ENCODE data around the gene ARHGEF28.

Gene ARHGEF28

DNA sequence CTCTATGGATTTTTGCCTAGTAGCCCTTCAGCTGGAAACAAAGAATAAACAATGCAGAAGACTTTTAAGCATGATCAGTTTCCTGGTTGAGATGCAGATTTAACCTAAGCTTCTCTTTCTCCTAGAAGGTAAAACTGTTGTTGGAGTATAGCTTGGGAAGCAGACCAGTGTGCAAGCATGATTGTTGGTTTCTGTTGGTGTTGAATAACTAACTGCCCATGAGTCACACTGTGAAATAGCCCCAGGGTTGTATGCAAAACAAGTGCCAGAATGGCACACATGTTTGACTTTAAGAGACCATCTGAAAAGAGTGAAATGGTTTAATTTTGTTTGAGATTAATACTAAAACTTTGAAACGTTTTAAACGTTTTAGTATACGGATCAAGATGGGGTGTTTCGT is 227.1 kb downstream of the ARHGEF28 start:
- DNase-seq (ENCODE audit: extremely low spot score): no peak
- CTCF ChIA-PET: interaction anchor here (0.7 kb wide), 1 partner anchor 262 kb away, joined by 3 read pairs; no protein-coding TSS in a partner anchor
- TF ChIP-seq, protein P1, sequence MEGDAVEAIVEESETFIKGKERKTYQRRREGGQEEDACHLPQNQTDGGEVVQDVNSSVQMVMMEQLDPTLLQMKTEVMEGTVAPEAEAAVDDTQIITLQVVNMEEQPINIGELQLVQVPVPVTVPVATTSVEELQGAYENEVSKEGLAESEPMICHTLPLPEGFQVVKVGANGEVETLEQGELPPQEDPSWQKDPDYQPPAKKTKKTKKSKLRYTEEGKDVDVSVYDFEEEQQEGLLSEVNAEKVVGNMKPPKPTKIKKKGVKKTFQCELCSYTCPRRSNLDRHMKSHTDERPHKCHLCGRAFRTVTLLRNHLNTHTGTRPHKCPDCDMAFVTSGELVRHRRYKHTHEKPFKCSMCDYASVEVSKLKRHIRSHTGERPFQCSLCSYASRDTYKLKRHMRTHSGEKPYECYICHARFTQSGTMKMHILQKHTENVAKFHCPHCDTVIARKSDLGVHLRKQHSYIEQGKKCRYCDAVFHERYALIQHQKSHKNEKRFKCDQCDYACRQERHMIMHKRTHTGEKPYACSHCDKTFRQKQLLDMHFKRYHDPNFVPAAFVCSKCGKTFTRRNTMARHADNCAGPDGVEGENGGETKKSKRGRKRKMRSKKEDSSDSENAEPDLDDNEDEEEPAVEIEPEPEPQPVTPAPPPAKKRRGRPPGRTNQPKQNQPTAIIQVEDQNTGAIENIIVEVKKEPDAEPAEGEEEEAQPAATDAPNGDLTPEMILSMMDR (IDR thresholded peaks at IDR 0.05; ENCODE audit: control extremely low read depth, extremely low read depth, low read depth, missing control alignments): no peak
- POLR2A ChIA-PET: no interaction called here

DNA sequence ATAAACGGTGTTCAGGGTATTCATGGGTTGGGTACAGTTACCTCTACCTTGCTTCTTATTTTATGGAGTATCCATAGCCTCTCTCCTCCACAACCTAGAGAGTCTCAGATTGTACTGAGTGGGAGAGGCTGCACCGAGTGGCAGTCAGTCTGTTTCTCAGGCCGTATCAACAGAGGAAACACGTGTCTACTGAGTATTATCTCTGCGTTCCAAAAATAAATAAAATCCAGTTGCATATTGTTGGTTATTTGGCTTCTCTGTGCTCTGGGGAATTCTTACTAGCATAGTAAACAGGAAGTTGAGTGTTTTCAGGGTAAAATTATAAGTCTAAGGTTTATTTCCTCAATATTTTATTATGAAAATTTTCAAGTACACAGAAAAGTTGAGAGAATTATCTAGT is 231.0 kb downstream of the ARHGEF28 start:
- no peak for DNase-seq (ENCODE audit: extremely low spot score)
- TF ChIP-seq, protein P1 (IDR thresholded peaks at IDR 0.05; ENCODE audit: control extremely low read depth, extremely low read depth, low read depth, missing control alignments): no peak
- ChIA-PET CTCF (no interaction called here), POLR2A (no interaction called here)

DNA sequence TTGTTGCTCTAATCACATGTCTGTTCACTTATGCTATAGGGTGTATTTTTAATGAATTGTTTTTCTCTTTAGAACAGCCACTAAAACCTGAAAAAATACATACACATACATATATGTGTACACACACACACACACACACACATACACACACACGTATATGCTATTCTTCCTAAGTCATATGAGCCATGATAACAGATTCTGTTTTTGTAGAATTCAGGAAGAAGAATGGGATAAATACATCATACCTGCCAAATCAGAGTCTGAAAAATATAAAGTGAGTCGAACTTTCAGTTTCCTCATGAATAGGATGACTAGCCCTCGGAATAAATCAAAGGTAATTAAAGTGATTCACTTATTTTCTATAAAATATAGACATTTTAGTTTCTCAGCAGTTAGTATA is 231.4 kb downstream of the ARHGEF28 start:
- TF ChIP-seq, protein P1 (IDR thresholded peaks at IDR 0.05; ENCODE audit: control extremely low read depth, extremely low read depth, low read depth, missing control alignments): no peak
- POLR2A ChIA-PET: no interaction called here
- no peak for DNase-seq (ENCODE audit: extremely low spot score)
- CTCF ChIA-PET: no interaction called here

DNA sequence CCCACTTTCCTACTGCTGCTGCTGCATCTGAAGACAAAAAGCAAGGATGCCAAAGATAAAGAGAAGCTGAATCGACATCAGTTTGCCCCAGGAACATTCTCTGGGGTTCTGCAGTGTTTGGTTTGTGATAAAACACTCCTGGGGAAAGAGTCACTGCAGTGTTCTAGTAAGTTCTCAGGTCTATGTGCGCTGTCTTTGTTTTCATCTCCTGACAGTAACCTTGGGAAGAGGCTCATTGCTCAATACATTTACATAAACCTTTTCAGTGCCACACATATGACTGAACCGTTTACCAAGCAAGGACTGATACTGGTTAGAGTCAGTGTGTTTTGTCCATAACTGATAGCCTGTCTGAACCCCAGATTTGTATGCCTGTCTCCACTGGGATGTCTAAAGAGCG is 232.1 kb downstream of the ARHGEF28 start:
- ChIA-PET POLR2A (no interaction called here), CTCF (no interaction called here)
- TF ChIP-seq, protein P1 (IDR thresholded peaks at IDR 0.05; ENCODE audit: control extremely low read depth, extremely low read depth, low read depth, missing control alignments): no peak
- no peak for DNase-seq (ENCODE audit: extremely low spot score)

DNA sequence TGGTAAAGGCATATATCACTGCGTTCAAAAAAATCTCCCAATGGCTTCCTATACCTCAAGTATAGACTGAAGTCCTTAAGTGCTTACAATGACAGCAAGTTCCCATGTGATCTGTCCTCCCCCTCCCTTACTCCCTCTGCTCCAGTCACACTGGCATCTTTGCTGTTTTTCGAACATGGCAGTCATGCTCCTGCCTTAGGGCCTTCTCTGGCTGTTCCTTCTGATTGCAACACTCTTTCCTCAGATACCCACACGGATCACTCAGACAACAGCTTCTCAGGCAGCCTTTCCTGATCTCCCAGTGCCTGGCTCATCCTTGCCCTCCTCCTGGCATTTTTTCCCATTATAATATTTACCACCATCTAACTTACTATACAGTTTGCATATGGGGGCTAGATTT is 232.8 kb downstream of the ARHGEF28 start:
- TF ChIP-seq, protein P1 (IDR thresholded peaks at IDR 0.05; ENCODE audit: control extremely low read depth, extremely low read depth, low read depth, missing control alignments): no peak
- POLR2A ChIA-PET: no interaction called here
- no peak for DNase-seq (ENCODE audit: extremely low spot score)
- CTCF ChIA-PET: no interaction called here

DNA sequence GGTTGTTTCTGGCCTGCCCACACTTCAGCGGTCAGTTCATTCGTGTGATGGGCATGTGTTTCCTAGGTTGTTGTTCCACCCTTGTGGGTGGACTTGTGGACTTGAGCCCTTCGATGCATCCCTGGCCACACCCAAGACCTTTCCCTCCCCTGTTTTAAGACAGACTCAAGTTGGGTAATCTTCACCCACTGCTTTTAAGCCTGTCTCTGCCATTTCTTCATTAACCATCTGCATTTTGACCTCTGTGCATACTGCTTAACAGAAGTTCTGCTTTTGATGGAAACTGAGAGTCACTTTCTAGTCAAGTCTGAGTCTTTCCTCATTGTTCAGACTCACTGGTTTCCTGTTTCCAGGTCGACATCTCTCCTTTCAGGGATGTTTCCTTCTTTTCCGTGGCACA is 233.7 kb downstream of the ARHGEF28 start:
- TF ChIP-seq, protein P1 (IDR thresholded peaks at IDR 0.05; ENCODE audit: control extremely low read depth, extremely low read depth, low read depth, missing control alignments): no peak
- CTCF ChIA-PET: no interaction called here
- POLR2A ChIA-PET: no interaction called here
- DNase-seq (ENCODE audit: extremely low spot score): no peak
